Stimulated activated CD8-positive, alpha-beta memory T cell treated with anti-CD3 and anti-CD28 coated beads, Interleukin-15, amount 100 ng/mL, for 48 hours (primary cell): ENCODE results near the gene NEGR1.

ENCODE experiments used
- DNase-seq, 2 donors: peaks; one replicate each; pipeline ENCODE4 v3.0.0-alpha.2; 2020; ENCODE audit warnings: low read depth in 2 of 2

Gene NEGR1

DNA sequence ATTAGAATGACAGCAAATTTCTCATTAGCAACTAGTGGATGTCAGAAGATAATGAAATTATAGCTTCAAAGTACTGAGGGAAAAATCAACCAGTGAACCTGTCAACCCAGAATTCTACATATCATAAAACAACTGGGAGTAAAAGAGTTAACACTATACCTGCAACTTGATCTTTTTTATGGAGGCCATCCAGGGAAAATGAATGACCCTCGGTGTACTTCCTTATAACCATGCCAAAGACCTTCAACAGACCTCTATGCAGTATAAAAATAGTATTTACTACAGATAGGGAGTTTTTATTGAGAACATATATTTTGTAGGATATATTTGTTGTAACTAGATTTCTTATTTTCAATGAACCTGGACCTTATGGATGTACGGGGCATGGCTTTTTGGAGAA, 809.0 kb downstream of the NEGR1 start:
- no peak for DNase-seq

DNA sequence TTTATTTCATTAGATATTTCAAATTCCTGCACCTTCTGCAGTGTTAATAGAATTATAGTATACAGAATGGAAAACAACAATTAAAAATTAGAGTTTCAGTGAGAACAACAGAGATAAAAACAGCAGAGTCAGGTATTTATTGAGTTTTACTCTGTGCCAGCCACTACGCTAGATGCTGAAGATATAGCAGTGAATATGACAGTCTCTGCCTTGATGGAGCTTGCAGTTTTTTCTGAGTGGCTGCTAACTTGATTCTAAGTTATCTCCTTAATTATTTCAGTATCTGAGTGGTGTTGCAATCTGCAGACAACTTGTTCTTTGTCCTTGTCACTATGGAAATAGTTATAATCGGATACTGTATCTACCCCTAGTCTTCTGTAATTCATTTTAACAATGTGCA, 817.2 kb downstream of the NEGR1 start:
- DNase-seq = no peak

DNA sequence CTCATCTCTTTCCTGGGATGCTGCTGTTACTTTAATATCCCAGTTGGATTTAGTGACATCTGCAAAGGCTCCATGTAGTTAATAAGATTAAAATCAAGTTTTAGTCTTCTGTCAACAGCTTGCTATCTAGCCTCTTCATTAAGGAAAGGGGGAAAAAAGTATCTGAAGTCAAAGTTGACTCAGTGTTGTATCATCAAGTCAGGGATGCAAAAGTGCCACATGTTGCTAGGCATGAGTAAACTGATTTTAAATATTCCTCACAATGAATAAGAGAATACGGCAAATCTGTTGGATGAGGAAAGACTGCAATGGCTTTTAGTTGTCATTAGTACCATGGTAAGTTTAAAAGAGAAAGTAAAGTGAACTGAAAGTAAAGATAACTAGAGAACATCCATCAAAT, 818.3 kb downstream of the NEGR1 start:
- DNase-seq = no peak

DNA sequence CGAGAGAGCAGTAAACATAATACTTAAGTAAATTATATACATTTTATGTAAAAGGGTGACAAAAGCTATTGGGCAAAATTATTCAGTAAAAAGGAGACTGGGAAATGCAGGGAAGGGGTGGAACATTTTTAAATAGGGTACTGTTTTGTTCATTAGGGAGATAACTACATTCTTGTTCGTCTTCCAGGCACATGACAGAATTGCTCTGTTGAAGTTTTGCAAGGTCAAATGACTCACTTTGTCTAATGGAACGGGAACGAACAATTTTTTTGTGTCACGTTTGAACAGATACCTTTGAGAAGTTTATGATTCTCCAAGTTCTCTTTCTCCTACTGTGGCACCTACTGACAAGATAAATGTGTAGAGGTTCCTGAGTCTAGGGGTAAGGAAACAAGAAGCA, 819.2 kb downstream of the NEGR1 start:
- no peak for DNase-seq

DNA sequence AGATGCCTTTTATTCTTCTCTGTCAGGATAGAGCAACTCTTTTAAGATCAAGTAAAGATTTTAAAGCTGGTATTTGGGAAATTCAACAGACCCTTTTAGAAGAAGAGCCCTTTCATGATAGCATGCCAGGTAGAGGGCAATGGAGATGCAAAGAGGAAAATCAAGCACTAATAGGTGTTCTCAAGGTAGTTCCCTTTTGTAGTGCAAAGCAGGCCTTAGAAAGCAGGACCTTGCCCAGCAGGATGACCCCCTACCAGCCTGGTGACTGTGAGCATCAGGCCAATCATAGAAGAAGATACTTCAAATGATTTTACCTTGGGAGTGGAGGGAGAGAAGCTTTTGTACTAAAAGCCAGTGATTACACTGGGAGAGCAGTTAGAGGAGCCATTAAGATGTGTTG, 820.1 kb downstream of the NEGR1 start:
- DNase-seq = no peak

DNA sequence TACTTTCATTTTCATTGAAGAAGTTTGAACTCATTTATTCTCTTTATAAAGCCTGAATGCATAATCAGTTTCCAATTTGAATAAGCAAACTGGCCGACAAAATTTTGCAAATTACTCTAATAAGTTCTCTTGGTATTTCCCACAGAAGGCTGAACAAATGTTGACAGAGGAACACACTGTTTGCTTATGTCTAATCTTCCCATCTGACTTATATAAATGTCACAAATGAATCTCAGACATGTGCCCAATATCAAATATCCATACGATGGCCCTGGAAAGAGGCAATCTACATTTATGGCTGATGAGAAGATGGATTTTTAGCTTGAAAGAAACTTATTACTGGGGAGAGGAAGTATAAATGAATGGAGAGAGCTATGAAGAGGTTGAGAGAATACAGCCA, 820.9 kb downstream of the NEGR1 start:
- DNase-seq = no peak

DNA sequence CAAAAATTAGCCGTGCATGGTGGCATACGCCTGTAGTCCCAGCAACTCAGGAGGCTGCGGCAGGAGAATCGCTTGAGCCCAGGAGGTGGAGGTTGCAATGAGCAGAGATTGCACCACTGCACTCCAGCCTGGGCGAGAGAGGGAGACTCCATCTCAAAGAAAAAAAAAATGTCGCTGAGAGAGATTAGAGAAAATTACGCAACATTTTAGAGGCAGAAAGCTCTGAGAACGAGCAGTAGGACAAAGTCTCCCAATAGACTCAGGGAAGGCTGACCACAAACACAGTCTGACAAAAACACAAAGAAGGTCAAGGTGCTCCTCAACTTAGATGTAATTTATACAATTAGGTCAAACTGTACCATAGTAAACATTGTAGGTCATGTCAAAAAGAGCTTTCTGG, 833.9 kb downstream of the NEGR1 start:
- no peak for DNase-seq

DNA sequence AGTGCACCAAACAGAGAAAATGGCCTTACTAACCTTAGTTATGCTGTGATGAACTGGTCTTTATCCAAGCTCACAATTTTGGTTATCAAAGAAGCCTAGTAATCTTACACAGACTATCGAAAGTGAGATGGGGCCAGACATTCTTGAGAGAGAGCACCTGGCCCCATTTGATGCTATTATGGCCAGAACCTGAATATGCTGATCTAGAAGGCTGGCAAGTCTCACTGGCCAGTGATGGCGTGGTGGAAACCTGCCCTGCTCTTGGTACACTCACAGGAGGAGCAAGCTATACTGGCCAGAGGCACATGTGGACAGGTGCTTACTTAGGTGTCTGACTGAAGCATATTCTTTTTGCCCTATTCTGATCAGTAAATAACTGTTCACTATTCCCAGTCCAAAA, 843.7 kb downstream of the NEGR1 start:
- no peak for DNase-seq

DNA sequence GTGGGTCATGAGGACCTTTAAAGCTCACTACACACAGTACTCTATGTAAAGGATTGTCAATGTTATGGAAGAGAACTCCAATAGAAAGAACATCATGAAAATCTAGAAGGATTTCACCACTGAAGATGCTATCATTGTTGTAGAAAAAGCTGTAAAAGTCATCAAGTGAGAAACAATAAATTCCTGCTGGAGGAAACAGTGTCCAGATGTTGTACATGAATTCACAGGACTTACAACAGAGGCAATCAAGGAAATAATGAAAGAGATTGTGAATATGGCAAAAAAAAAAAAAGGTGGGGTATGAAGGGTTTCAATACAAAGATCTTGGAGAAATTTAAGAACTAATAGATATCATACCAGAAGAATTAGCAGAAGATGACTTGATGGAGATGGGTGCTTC, 846.4 kb downstream of the NEGR1 start:
- no peak for DNase-seq

DNA sequence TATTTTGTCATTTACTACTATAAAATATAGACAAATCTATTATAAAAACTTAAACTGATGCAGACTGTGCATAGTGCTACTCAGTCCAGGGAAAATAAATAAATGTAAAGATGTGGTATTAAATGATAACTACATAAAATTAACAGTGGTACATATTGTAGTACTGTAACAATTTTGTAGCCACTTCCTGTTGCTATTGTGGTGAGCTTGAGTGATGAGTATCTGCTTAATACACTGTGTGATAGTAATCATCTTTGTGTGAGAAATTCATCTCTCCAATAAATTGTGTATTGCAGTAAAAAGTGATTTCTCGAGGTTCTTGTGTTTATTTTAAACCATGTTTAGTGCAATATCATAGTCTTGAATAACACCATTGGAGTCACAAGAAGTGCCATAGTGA, 848.1 kb downstream of the NEGR1 start:
- DNase-seq = no peak

DNA sequence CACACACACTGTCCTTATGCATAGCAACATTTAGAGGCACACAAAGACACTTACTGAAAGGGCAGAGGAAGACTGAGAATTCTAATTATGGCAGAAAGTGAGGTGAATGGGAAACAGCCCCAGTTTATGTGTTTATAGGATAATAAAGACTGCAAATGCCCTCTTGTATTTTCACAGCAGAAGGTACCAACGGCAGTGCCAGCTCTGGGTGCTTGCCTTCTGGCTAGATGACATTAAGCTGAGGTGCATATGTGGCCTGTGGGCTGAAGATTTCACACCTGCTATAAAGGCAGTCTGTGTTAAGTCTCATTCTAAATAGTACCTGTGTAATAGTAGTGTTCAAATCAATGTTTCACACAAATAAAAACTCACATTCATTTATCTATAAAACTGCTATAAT, 854.3 kb downstream of the NEGR1 start:
- no peak for DNase-seq

DNA sequence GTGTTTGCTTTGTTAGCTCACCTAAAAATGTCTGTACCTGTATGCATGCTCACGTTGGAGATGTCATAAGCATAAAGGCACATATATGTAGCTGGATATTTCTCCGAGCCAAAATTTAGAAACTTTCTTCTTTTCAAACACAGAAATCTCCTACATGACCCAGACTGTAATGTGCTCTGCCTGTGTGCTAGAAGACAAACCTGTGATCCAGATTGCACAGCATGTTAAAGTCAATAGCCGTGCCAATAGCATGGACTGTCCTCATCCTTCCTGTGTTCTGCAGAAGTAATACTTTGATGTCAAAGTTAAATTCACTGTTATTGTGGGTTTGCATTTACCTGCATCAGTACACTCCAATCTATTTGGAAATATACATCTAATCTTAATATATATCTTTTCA, 855.3 kb downstream of the NEGR1 start:
- no peak for DNase-seq

DNA sequence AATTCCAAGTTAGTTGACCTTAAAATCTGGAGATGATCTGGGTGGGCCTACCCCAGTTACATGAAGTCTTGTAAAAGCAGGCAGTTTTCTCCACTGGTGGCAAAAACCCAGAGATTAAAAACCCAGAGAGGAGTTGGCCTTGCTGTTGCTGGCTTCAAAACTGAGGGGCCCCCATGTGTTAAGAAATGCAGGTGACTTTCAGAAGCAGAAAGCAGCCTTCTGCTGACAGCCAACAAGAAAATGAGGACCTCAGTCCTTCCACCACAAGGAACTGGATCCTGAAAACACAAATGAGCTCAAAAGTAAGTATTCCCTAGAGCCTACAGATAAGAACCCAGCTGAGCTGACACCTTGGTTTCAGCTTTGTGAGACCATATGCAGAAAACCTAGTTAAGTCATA, 857.8 kb downstream of the NEGR1 start:
- DNase-seq = no peak

DNA sequence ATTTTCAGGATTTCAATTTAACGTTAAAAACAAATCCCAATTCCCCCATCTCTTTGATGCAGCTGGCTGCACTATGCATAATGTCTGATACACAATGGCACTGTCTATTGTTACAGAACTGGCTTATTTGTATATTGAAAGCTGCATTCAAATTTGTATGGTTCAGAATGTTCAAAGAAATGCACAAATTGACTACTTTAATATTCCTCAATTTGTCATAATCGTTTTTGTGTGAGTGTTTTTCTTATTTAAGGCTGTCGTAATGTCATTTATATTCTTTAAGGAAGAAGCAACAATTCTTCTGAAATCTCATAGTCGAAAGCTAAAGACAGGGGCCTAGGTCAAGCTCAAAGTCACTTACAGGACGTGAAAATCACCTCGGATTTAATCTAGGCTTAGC, 860.1 kb downstream of the NEGR1 start:
- DNase-seq = no peak

DNA sequence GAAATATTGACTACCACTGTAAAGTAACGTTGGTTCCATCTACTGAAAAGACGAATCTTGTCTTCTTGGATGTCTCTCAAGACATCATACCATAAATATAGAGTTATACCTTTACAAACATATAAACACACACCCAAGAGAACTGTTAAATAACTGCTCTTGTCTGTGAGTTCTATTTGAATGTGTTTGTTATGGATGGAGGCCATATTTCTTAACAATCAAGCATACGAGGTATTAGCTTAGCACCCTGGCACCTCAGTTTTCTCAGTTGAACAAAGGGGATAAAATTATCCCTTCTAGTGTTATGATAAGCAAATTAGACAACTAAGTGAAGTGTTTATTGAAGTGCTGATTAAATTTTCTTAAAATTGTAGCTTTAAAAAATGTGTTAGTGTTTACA, 864.9 kb downstream of the NEGR1 start:
- DNase-seq = no peak

DNA sequence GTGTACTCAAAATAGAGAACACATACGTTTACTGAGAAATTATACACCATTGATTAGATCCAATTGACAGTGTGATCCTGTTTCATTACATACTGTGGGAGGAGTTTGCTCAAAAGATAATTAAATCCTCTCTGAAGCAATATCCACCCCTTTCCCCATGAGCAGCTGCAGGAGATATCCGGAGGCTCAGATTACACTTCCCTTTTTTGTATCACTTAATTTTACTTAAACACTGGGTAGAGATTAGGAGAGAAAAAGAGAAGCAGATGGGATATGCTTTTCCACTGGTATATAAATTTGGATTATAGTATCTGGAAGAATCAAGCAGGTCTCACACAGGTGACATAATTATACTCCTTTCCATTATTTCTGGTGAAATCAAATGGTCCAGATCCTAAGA, 868.2 kb downstream of the NEGR1 start:
- DNase-seq = no peak

DNA sequence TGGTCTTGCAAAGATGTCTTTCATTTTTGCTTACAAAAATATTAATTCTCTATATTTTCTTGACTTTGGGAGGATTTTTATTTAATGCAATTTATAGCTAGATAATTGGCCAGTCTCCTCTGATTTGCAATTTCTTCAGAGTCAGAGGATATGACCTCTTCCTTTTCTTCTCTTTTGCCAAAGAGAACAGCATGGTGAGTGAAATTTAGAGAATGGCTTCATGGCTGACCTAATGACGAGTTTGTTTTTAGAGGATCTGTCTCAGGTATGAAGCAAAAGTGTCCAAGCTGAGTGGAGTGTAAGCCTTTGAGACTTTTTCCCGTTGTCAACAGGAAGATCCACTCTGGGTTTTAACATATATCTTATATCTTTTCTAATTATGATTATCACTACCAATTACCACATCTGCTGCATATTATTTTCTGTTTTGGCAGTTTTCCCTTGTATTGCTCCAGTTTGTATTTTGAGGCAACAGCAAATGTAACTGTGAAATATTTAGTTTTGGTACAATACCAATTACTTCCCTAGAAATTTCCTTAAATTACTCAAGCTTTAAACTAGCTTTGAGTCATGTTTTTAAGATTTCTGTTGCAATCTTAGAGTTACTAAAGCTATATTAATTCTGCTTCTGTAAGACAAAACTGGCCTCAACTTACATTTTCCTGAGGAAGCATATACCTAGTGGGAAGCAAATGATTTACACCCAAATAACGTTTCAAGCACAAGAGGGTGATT, 868.7 kb downstream of the NEGR1 start:
- no peak for DNase-seq

DNA sequence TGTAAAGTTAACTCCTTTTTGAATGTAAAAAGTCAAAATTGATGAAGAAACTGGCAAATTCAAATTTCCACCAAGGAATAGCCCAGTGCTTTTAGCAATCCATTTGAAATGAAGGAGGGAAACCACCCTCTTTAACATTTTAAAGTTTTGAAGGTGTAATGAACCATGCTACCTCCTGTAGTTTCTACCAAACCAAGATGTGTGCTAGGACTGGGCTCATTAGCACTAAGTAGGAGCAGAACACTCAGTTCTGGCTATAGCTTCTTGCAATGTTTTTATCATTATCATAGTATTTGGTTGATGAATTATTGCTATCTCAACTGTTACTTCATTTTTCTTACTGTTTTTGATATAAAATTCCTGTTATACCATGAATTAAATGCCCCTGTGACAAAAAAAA, 882.3 kb downstream of the NEGR1 start:
- no peak for DNase-seq

DNA sequence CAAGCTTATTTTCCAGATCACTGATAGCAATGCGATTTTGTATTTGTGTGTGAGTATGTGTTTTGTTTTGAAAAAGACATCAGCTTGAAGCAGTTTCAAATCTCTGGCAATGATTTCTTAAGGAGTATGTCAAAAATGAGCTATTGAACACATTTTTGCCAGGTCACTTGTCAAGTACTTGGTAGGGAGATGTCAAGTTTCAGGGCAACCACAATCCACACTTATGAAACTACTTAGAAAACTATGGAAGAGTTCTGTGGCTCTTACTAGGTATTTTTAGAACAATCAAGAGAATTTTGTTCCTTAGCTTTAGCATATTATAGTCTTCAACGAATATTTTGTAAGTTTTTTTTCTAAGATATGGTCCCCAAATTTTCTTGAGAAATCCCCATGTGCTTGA, 882.7 kb downstream of the NEGR1 start:
- no peak for DNase-seq

DNA sequence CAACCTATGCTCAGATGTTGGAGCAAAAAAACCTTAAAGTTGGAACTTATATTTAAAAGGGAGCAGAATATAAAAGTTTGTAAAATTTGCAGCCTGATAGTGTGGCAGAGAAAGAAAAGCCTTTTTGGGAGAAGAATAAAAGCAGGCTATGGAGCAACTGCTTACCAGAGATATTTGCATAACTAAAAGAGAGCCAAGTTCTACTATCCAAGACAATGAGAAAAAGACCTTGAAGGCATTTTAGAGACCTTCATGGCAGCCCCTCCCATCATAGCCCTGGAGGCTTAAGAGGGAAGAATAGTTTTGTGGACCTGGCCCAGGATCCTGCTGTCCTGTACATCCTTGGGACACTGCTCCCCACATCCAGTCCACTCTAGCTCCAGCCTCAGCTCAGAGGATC, 889.0 kb downstream of the NEGR1 start:
- DNase-seq = no peak

DNA sequence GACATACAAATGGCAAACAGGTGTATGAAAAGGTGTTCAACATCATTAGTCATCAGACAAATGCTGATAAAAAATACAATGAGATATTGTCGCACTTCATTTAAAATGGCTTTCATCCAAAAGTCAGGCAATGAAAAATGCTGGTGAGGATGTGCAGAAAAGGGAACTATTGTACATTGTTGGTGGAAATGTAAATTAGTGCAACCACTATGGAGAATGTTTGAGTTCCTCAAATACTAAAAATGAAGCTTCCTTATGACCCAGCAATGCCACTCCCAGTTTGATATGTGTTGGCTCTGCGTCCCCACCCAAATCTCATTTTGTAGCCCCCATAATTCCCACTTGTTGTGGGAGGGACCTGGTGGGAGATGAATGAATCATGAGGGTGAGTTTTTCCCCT, 891.8 kb downstream of the NEGR1 start:
- DNase-seq = no peak

DNA sequence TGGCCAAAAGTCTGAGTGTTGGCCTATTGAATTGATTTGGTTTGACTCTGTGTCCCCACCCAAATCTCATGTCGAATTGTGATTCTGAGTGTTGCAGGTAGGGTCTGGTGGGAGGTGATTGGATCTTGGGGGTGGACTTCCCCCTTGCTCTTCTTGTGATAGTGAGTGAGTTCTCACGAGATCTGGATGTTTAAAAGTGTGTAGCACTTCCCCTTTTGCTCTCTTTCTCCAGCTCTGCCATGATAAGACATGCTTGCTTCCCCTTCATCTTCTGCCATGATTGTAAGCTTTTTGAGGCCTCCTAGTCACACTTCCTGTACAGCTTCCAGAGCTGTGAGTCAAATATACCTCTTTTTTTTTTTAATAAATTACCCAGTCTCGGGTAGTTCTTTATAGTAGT, 904.5 kb downstream of the NEGR1 start:
- no peak for DNase-seq

DNA sequence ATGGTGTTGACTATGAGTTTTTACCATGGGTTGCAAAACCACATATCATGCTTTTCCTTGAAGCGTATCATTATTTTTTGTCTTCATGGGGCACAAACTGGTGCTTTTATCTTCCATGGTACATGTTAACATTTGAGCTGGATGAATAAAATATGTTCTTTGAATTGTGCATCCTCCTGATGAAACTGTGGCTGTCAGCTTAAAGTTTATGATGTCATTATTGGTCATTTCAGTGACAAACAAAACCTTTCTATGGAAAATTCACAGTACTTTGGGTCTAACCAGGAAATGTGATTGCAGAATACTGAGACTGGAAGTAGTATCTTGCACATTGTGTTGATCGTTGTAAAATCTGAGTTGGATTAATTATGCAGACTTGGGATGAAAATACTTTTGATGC, 909.8 kb downstream of the NEGR1 start:
- no peak for DNase-seq

DNA sequence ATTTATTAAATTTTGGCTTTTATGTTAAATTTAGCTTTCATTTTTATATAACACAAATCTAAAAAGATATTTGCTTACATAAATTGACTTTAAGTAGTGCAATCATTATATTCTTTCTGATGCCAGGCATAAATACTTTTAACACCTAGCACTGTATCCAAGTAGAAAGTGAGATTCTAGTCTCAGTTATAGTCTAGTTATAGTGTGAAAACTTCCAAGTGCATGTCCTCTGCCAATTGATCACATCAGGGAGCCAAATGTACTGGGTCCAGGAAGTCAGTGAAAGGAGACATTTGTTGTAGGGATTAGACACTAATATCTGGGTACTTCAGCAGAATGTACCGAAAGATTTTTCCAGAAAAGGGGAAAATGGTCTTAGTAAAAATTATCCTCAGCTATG, 910.8 kb downstream of the NEGR1 start:
- no peak for DNase-seq

DNA sequence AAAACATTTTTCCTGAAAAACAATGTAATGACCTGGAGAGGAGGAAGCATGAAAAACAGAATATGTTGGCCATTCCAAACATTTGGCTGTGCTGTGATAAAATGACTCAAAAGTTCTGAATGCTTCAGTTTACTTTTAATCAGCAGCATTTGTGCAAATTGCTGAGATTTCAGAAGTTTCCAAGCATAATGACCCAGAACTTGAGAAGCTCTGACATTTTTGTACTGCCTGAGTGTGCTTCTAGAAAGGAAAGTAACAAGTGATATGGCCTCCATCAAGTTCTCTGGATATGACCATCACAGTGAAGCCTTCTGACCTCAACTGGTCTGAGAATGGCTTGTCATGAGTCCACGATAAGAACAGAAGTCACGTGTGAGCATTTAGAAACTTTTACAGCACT, 918.1 kb downstream of the NEGR1 start:
- no peak for DNase-seq
